HG03571 (cell line): Measurements from ENCODE around the gene DDX49.
"Not testable (repeated sequence)": the region's sequence is repeated elsewhere in the genome, so short reads cannot be mapped to it uniquely, and the experiment has no call there.

Experiments
- ATAC-seq: cut with Tn5 transposase; IDR thresholded peaks from one replicate; pipeline ENCODE4 v1.9.1; 2021; ENCODE audit not compliant: unreplicated experiment

The DDX49 gene

GRCh38 chr19:18908917-18909619, 10.4 kb upstream of the DDX49 start:
- ATAC-seq: no peak

GRCh38 chr19:18910010-18910409, 9.5 kb upstream of the DDX49 start:
- no peak for ATAC-seq

- ATAC-seq: no peak
These were observed 8.6 kb upstream of the DDX49 start for GRCh38 chr19:18910801-18911436.

GRCh38 chr19:18912933-18913332, 6.6 kb upstream of the DDX49 start:
- no peak for ATAC-seq

- no peak for ATAC-seq
These were observed 6.0 kb upstream of the DDX49 start for GRCh38 chr19:18913466-18913865.

GRCh38 chr19:18915639-18916038, 3.9 kb upstream of the DDX49 start:
- no peak for ATAC-seq

GRCh38 chr19:18917593-18917992, 1.9 kb upstream of the DDX49 start:
- ATAC-seq: not testable (repeated sequence)

- no peak for ATAC-seq
These were observed 342 bp downstream of the DDX49 start for GRCh38 chr19:18919900-18920214.

GRCh38 chr19:18920400-18920799, 885 bp downstream of the DDX49 start:
- no peak for ATAC-seq

- no peak for ATAC-seq
These were observed 2.1 kb downstream of the DDX49 start for GRCh38 chr19:18921593-18921992.

GRCh38 chr19:18922228-18922985, 2.9 kb downstream of the DDX49 start:
- no peak for ATAC-seq

- ATAC-seq: no peak
These were observed 5.2 kb downstream of the DDX49 start for GRCh38 chr19:18924684-18925213.

GRCh38 chr19:18928018-18928805, 8.7 kb downstream of the DDX49 start:
- no peak for ATAC-seq

GRCh38 chr19:18929311-18929710, 9.8 kb downstream of the DDX49 start:
- ATAC-seq: no peak

GRCh38 chr19:18931316-18932162, 12.0 kb downstream of the DDX49 start:
- ATAC-seq: no peak

GRCh38 chr19:18932216-18932841, 12.8 kb downstream of the DDX49 start:
- ATAC-seq: no peak

- ATAC-seq: no peak
These were observed 13.8 kb downstream of the DDX49 start for GRCh38 chr19:18933297-18933696.

- no peak for ATAC-seq
These were observed 19.6 kb downstream of the DDX49 start for GRCh38 chr19:18939163-18939562.

- no peak for ATAC-seq
These were observed 20.6 kb downstream of the DDX49 start for GRCh38 chr19:18939922-18940768.
